ENCODE results near the gene EPHX1. TPM values are rescaled to one million over a fixed set of nuclear protein-coding genes. Genes with fewer than 3 reads are reported as not detected.

The EPHX1 gene
- total RNA-seq, 1 experiment from 2014 or later: 35.8 TPM

GRCh38 chr1:225820522-225821120 is 10.7 kb downstream of the EPHX1 start:
- no TSS peak for BruUV-seq (replicated peaks)
- Mint-ChIP-seq H3K27ac (ENCODE audit: low read depth, unreplicated experiment) (peak overlapping the region; percentile 39), H3K36me3 (ENCODE audit: insufficient read depth, unreplicated experiment) (peaks cover 9% of the 10 kb centered on the region), H3K4me3 (ENCODE audit: unreplicated experiment) (peak overlapping the region; percentile 6), H3K4me1 (ENCODE audit: insufficient read depth, unreplicated experiment) (peaks cover 44% of the 10 kb centered on the region), H3K27me3 (ENCODE audit: insufficient read depth, unreplicated experiment) (no peaks in the 10 kb centered on the region), H3K9me3 (ENCODE audit: unreplicated experiment) (no peaks in the 10 kb centered on the region)
- peak; percentile 64 for DNase-seq (ENCODE audit: unreplicated experiment)
- CTCF ChIA-PET: interaction anchor here (0.6 to 4.8 kb wide), 13 partner anchors 9 to 604 kb away, joined by 3 to 33 read pairs (median 5); partner anchors contain the start of genes EPHX1 and SRP9
- POLR2A ChIA-PET: interaction anchor here (0.8 to 6.0 kb wide), 12 partner anchors 10 to 394 kb away, joined by 3 to 85 read pairs (median 4); partner anchors contain the start of genes EPHX1, PYCR2, SRP9 and TMEM63A
- intact Hi-C loops (cut with micrococcal nuclease): no loop called here
- TF ChIP-seq CTCF (IDR thresholded peaks at IDR 0.05; ENCODE audit: unreplicated experiment): no peak

DNA sequence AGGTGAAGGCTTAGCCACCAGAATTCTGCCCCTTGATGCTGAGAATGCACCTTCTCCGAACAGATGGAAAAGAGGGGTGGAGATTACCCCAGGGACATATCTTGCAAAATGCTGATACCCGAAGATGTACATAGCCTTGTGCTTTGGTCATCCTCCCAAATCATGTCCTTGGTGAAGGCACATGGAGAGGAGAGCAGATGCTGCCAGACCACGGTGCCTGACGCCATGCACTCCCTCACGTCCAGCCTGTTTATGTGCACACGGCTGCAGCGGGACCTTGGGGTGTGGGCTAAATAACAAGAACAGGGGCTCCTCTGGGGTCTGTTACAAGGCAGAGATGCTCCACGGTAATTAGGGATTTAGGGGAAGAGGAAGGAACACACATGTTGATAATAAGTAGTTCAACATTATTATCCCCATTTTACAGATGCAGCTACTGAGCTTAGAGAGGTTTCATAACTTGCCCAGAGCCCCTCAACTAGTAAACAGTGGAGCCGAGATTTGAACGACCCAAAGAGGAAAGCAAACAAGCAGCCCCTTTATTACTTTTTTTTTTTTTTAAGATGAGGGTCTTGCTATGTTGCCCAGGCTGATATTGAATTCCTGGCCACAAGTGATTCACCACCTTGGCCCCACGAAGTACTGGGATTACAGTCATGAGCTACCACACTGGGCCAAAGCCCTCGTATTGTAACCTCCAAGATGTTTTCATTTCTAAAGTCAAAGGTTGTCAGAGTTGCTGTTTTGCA is 12.9 kb downstream of the EPHX1 start:
- no peak overlapping the region for H3K27ac Mint-ChIP-seq (ENCODE audit: low read depth, unreplicated experiment)
- no peak overlapping the region for H3K4me3 Mint-ChIP-seq (ENCODE audit: unreplicated experiment)
- ChIA-PET CTCF (interaction anchor here (0.6 to 2.7 kb wide), 11 partner anchors 11 to 373 kb away, joined by 3 to 21 read pairs (median 4); partner anchors contain the start of gene SRP9), POLR2A (interaction anchor here (0.8 to 2.7 kb wide), 8 partner anchors 10 to 171 kb away, joined by 3 to 15 read pairs (median 4); partner anchors contain the start of genes EPHX1, PYCR2 and SRP9)
- H3K36me3 Mint-ChIP-seq (ENCODE audit: insufficient read depth, unreplicated experiment): peaks cover 14% of the 10 kb centered on the region
- DNase-seq (ENCODE audit: unreplicated experiment): no peak
- no peak for TF ChIP-seq CTCF (IDR thresholded peaks at IDR 0.05; ENCODE audit: unreplicated experiment)
- H3K4me1 Mint-ChIP-seq (ENCODE audit: insufficient read depth, unreplicated experiment): peaks cover 43% of the 10 kb centered on the region
- no peaks in the 10 kb centered on the region for H3K27me3 Mint-ChIP-seq (ENCODE audit: insufficient read depth, unreplicated experiment)
- intact Hi-C loops (cut with micrococcal nuclease): no loop called here
- no TSS peak for BruUV-seq (replicated peaks)
- H3K9me3 Mint-ChIP-seq (ENCODE audit: unreplicated experiment): no peaks in the 10 kb centered on the region

GRCh38 chr1:225823811-225824261 is 13.9 kb downstream of the EPHX1 start:
- DNase-seq (ENCODE audit: unreplicated experiment): no peak
- Mint-ChIP-seq H3K27ac (ENCODE audit: low read depth, unreplicated experiment) (no peak overlapping the region), H3K4me1 (ENCODE audit: insufficient read depth, unreplicated experiment) (peaks cover 36% of the 10 kb centered on the region), H3K27me3 (ENCODE audit: insufficient read depth, unreplicated experiment) (no peaks in the 10 kb centered on the region), H3K9me3 (ENCODE audit: unreplicated experiment) (no peaks in the 10 kb centered on the region), H3K4me3 (ENCODE audit: unreplicated experiment) (no peak overlapping the region), H3K36me3 (ENCODE audit: insufficient read depth, unreplicated experiment) (peaks cover 14% of the 10 kb centered on the region)
- CTCF ChIA-PET: interaction anchor here (0.6 to 2.7 kb wide), 5 partner anchors 12 to 268 kb away, joined by 3 to 21 read pairs (median 4); partner anchors contain the start of gene SRP9
- intact Hi-C loops (cut with micrococcal nuclease): no loop called here
- no peak for TF ChIP-seq CTCF (IDR thresholded peaks at IDR 0.05; ENCODE audit: unreplicated experiment)
- POLR2A ChIA-PET: interaction anchor here (0.8 to 2.7 kb wide), 2 partner anchors 12 to 14 kb away, joined by 3 to 15 read pairs; partner anchors contain the start of gene EPHX1
- BruUV-seq (replicated peaks): no TSS peak

GRCh38 chr1:225824533-225824941 is 14.6 kb downstream of the EPHX1 start:
- TF ChIP-seq CTCF (IDR thresholded peaks at IDR 0.05; ENCODE audit: unreplicated experiment): no peak
- H3K27me3 Mint-ChIP-seq (ENCODE audit: insufficient read depth, unreplicated experiment): no peaks in the 10 kb centered on the region
- intact Hi-C loops (cut with micrococcal nuclease): no loop called here
- H3K36me3 Mint-ChIP-seq (ENCODE audit: insufficient read depth, unreplicated experiment): peaks cover 10% of the 10 kb centered on the region
- BruUV-seq (replicated peaks): no TSS peak
- no peaks in the 10 kb centered on the region for H3K9me3 Mint-ChIP-seq (ENCODE audit: unreplicated experiment)
- POLR2A ChIA-PET: interaction anchor here (2.7 to 4.1 kb wide), 4 partner anchors 10 to 45 kb away, joined by 6 to 42 read pairs (median 23); partner anchors contain the start of genes EPHX1 and SRP9
- CTCF ChIA-PET: interaction anchor here (0.6 to 3.4 kb wide), 9 partner anchors 12 to 660 kb away, joined by 3 to 21 read pairs (median 5); partner anchors contain the start of gene SRP9
- no peak overlapping the region for H3K27ac Mint-ChIP-seq (ENCODE audit: low read depth, unreplicated experiment)
- H3K4me1 Mint-ChIP-seq (ENCODE audit: insufficient read depth, unreplicated experiment): peaks cover 32% of the 10 kb centered on the region
- H3K4me3 Mint-ChIP-seq (ENCODE audit: unreplicated experiment): no peak overlapping the region
- DNase-seq (ENCODE audit: unreplicated experiment): no peak

Data from MCF 10A (cell line).